ENCODE data around the gene CES4A.

Gene CES4A

DNA sequence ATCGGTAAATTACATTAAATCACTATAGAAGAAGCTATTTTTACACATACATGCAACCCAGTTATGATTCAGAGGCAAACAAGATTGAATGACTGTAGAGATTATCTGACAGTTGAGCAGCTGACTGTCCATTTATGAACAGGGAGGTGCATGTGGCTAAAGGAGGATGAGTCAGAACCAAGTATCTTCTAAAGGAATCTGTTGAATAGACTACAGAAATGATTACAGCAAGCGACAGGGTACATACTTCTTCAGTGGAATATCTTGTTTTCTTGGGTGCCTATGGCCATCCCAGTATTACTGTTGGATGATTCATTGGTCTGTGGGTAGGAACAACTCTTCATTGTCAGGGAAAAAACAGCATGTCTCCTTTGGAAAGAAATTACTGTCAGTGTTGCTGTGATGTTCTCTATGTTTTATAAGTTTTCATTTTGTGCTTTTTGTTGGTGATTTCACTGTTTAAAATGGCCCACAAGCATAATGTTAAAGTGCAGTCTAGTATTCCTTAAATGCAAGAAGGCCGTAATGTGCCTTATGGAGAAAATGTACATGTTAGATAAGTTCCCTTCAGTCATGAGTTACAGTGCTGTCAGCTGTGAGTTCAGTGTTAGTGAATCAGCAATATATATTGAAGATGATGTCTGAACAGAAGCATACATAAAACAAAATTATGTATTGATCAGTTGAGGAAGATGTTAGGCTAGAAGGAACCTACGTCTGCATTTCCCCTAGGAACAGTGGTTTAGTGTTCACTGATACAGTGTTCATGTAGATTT is 67.5 kb downstream of the CES4A start:
- Histone ChIP-seq H3K4me3 (ENCODE audit: low read depth, low read length) (no peak overlapping the region), H3K9me3 (ENCODE audit: severe bottlenecking) (no peaks in the 10 kb centered on the region), H3K27me3 (ENCODE audit: insufficient read depth, low read depth, severe bottlenecking) (no peaks in the 10 kb centered on the region), H3K36me3 (peaks cover 27% of the 10 kb centered on the region), H3K27ac (no peak overlapping the region)
- no peak for DNase-seq
- TF ChIP-seq, protein P1, sequence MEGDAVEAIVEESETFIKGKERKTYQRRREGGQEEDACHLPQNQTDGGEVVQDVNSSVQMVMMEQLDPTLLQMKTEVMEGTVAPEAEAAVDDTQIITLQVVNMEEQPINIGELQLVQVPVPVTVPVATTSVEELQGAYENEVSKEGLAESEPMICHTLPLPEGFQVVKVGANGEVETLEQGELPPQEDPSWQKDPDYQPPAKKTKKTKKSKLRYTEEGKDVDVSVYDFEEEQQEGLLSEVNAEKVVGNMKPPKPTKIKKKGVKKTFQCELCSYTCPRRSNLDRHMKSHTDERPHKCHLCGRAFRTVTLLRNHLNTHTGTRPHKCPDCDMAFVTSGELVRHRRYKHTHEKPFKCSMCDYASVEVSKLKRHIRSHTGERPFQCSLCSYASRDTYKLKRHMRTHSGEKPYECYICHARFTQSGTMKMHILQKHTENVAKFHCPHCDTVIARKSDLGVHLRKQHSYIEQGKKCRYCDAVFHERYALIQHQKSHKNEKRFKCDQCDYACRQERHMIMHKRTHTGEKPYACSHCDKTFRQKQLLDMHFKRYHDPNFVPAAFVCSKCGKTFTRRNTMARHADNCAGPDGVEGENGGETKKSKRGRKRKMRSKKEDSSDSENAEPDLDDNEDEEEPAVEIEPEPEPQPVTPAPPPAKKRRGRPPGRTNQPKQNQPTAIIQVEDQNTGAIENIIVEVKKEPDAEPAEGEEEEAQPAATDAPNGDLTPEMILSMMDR (IDR thresholded peaks at IDR 0.05; ENCODE audit: low read depth, low read length), result no peak

Data from WERI-Rb-1 (cell line).